Measurements from ENCODE around the gene ZBP1. TPM values are rescaled to one million over a fixed set of nuclear protein-coding genes. Genes with fewer than 3 reads are reported as not detected.

Gene ZBP1
- total RNA-seq, 1 donor from 2014 or later, result 2.4 TPM

DNA sequence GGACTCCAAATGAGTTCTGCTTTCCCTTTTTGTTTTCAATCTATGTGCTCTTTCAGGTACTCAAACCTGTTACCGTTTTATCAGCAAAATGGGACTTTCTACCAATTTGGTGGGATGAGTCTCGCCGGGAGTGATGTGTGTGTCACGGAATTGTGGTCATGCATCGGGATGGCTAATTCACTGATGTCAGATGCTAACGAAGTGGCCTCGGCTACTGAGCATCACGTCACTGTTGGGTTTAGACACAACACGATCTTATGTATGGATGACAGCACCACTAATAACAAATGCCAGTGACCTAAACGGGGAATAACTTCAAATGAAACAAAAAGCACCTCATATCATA lies 61.0 kb downstream of the ZBP1 start:
- DNase-seq (ENCODE audit: low spot score), result no peak

DNA sequence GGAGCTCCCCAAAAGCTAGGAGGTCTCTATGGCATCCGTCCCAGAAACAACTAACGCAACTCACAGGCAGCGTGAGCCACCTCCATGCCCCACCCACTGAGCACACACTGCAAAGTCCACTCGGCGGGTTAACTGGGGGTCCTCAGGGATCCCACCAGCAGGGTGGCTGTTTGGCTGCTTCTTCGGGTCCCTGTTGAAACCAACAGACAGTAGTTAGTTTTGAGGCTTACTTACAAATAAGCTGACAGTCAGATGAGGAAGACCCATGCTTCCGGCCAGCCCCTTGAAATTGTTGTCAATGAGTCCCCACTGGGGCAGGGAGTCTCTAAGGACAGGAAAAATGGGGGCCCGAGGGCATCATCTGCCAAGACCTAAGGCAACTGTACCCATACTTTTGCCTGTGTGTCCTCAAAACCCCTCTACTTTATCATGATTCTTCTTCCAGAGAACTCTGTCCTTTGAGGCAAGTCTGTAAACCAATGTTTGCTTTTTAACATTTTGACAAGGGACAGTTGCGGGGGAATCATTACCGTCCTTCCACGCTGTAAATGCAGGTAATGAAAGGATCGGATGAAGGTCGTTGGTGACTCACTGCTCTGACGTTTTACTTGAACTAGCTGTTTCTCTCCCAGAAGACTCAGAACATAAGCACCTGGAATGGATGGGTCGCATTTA lies 61.5 kb downstream of the ZBP1 start:
- DNase-seq (ENCODE audit: low spot score), result no peak

DNA sequence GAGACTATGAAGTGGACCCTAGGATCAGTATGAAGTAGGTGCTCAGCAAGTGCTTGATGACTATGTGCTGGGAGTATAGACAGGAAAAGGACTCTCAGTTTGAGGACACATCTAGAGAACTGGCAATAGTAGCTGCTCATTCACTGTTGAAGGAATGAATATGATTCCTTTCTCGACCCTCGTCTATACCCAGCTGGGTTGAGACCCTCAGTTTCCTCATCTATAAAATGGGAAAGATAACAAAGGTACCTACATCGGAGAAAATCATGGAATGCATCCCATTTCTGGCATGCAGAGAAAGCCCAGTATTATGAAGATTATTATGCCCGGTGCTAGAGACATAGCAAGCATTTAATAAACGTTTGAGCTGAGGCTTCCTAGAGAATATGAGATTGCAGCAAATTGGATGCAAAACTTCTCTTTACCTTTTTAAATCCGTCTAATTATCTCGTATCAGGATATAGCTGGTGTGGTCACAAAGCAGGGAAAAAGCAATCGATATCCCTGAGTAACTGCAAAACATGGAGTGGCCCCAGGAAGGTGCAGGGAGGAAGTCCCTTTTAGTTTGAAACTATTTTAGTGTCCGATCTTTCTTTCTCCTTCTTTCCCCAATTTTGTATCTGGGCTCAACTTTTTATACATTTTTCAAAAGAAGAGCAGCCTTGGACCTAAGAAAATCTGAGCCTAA lies 62.2 kb downstream of the ZBP1 start:
- DNase-seq (ENCODE audit: low spot score), result no peak

DNA sequence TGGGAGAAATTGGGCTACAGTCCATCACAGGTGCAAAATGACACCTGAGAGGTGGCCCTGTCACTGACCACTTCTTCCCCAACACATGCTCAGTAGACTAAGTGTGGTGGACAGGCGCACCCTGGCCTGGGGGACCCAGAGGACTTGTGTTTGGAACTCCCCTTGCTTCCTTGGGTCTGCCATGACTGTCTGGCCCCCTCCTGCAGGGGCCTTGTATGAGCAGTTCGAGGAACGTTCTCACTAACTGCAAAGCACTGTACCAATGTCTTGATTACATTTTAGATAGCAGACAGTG lies 63.3 kb downstream of the ZBP1 start:
- DNase-seq (ENCODE audit: low spot score), result no peak

DNA sequence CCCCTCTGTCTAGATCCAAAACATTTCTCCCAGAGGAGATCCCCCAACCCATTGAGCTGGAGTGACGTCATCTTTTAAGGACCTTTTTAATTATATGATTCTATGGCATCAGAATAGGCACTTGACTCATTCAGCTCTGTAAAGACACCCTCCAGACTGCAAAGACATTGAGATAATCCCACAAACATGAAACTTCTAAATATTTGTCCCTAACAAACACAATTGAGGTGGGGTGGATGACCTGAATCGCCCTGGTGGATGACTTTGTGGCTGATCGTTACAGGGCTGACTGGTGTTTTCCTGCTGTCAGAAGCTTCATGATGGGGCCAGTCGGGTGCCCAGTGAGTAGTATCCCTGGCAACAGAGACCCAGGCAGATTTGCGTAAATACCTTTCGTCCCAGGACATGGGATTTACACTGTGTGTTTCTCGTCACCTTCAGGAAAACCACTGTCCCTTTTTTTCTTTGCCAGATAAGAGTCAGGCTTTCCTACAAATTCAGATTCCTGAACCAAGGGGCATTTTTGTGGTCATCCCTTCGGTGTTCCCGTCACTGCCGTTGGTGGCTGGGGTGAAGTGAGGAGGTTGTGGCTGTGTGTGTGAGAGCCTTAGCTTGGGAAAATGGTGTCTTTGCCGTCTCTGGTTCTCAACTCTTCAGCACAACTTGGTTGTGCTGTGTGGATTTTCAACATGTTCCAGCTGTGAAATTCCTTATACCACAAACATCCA lies 64.6 kb downstream of the ZBP1 start:
- DNase-seq (ENCODE audit: low spot score), result no peak

Other genes starting within 250 kb of the ZBP1 start
- gene RBM38, start 229.0 kb downstream of the ZBP1 start, total RNA-seq, result 18.2 TPM
- gene CTCFL, start 95.3 kb downstream of the ZBP1 start, total RNA-seq, result not detected
- gene PCK1, start 59.3 kb downstream of the ZBP1 start, total RNA-seq, result 0.57 TPM
- 15.2 TPM for gene PMEPA1, start 89.6 kb upstream of the ZBP1 start, total RNA-seq